IPS-18a (cell line): ENCODE data around the gene TMEM236.

Experiments
- H3K27ac ChIP-seq: one replicate; pipeline ENCODE4 v1.5.1; 2013; ENCODE audit warnings: low read length
- H3K27me3 ChIP-seq: one replicate; pipeline ENCODE4 v1.6.1; 2013; ENCODE audit warnings: mild to moderate bottlenecking, low read length; ENCODE audit not compliant: control insufficient read depth, insufficient read depth
- H3K36me3 ChIP-seq: one replicate; pipeline ENCODE4 v1.6.1; 2013; ENCODE audit warnings: low read depth, low read length; ENCODE audit not compliant: control insufficient read depth
- H3K4me1 ChIP-seq: one replicate; pipeline ENCODE4 v1.6.1; 2013; ENCODE audit warnings: low read depth, low read length; ENCODE audit not compliant: control insufficient read depth
- H3K4me3 ChIP-seq: one replicate; pipeline ENCODE4 v1.5.1; 2013; ENCODE audit warnings: low read length
- H3K9ac ChIP-seq: one replicate; pipeline ENCODE4 v1.6.1; 2013; ENCODE audit warnings: mild to moderate bottlenecking, low read length, moderate library complexity
- H3K9me3 ChIP-seq: one replicate; pipeline ENCODE4 v1.6.1; 2013; ENCODE audit warnings: low read depth, low read length; ENCODE audit not compliant: control insufficient read depth

The TMEM236 gene

DNA sequence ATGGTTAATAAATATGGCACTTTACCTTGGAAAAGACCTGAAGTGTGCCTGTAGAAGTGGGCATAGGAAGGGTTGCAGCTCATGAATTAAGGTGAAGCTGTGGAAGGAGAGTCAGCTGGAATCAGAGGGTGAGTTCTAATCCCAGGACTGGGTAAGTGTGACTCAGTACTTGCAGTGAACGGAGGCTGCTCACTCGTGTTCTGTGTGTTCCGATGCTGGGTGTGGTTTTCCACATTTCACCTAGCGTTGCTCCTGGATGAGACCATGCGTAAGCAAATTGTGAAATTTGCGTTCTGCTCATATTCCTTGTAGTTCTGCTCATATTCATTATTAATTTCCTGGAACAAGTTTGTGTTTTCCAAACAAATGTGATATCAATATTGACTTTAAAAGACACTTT is 22.4 kb upstream of the TMEM236 start:
- H3K4me3 ChIP-seq, result no peak overlapping the region
- H3K9me3 ChIP-seq, result no peaks in the 10 kb centered on the region
- H3K4me1 ChIP-seq, result no peaks in the 10 kb centered on the region
- no peak overlapping the region for H3K27ac ChIP-seq
- H3K27me3 ChIP-seq, result no peaks in the 10 kb centered on the region
- H3K36me3 ChIP-seq, result no peaks in the 10 kb centered on the region
- H3K9ac ChIP-seq, result no peak overlapping the region

DNA sequence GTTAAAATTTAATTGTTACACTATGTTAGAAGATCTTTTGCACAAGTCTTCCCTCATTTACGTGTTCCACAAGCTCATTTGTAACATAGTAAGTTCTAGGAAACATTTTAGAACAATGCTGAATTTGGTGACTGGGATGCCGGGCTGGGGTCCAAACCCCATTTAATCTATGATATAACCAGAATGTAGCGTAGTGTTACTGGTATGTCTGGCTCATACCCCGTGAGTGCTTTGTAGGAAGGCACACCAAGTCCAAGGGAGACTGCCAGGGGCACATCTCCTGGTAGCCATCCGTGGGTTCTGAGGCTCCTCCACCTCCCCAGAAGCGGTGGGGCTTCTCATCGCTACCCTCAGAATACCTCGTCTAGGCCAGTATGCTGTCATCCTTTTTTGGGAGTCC is 21.3 kb upstream of the TMEM236 start:
- Histone ChIP-seq H3K36me3 (no peaks in the 10 kb centered on the region), H3K27ac (no peak overlapping the region), H3K27me3 (no peaks in the 10 kb centered on the region), H3K9ac (no peak overlapping the region), H3K9me3 (no peaks in the 10 kb centered on the region), H3K4me3 (no peak overlapping the region), H3K4me1 (no peaks in the 10 kb centered on the region)

DNA sequence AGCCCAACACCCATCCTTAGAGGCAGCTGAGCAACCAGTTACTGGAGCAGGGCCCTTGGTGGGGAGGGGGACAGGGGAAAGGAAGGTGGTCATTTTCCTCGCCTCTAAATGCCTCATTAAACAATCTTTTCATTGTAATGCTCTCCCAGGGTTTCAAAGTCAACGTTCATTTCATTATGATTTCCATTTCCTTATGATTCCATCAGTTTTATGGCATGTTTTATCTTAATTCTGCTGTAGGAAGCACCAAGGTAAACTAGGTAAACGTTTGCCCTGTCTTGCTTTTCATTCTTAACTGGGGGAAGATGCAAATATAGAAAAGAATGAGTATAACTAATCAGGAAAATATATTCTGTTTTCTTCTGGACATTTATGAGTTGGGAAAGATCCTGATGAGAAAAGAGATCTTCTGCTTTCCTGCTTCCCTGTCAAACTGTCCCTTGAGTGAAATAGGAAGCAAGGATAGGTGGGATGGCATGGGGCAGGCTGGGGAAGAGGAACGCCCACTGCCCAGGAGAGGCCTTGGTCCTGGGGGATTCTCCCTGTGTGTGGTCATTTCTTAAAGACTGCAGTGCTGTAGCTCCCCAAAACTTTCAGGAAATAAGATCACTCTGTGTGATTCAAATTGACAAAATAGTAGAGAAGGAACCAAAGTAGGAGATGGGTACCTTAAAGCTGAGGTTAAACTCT is 20.5 kb upstream of the TMEM236 start:
- H3K9ac ChIP-seq, result no peak overlapping the region
- H3K27me3 ChIP-seq, result no peaks in the 10 kb centered on the region
- H3K4me3 ChIP-seq, result no peak overlapping the region
- H3K36me3 ChIP-seq, result no peaks in the 10 kb centered on the region
- H3K4me1 ChIP-seq, result no peaks in the 10 kb centered on the region
- no peaks in the 10 kb centered on the region for H3K9me3 ChIP-seq
- no peak overlapping the region for H3K27ac ChIP-seq

DNA sequence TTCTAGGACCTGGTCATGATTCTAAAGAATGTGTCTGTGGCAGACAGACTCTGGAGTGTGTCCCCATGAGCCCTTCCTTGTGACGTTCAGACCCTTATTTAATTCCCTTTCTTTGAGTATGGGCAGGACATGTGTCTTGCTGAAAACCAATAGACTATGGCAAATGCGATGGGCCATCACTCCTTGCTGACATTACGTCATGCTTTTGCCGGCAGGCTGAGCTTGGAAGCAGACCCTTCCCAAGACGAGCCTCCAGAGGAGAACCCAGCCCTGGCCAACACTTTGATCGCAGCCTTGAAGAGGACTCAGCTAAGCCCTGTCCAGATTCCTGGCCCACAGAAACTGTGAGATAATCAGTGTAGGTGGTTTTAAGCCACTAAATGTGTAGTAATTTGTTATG is 18.4 kb upstream of the TMEM236 start:
- no peaks in the 10 kb centered on the region for H3K27me3 ChIP-seq
- no peaks in the 10 kb centered on the region for H3K9me3 ChIP-seq
- H3K9ac ChIP-seq, result no peak overlapping the region
- H3K27ac ChIP-seq, result no peak overlapping the region
- H3K4me1 ChIP-seq, result no peaks in the 10 kb centered on the region
- no peak overlapping the region for H3K4me3 ChIP-seq
- H3K36me3 ChIP-seq, result no peaks in the 10 kb centered on the region

DNA sequence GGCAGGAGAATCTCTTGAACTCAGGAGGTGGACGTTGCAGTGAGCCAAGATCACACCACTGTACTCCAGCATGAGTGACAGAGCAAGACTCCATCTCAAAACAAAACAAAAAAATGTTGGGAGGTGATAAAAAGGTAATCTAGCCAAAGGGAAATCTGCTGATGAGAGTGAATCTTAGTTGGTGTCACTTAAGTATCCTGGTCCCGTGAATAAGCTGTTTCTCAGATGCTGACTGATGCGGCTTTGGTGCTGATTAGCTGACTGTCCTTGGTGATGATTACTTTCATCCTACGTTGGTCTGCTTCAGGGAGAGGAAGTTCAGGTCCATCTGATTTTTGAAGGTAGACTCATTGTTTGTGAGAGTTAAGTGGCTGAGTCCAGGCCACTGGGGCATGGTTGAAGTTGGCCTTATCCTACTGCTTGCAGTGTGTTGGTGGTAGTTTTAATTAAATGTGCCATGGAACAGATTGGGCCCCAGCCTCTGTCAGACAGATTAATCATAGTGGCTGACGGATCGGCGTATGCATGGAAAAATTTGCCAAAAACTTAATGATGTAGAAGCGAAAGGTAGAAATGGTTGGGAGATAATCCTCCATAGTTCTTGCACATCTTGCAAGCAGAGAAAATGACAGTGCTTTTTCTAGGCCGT is 17.4 kb upstream of the TMEM236 start:
- H3K27me3 ChIP-seq, result no peaks in the 10 kb centered on the region
- no peaks in the 10 kb centered on the region for H3K4me1 ChIP-seq
- no peaks in the 10 kb centered on the region for H3K36me3 ChIP-seq
- no peak overlapping the region for H3K4me3 ChIP-seq
- no peaks in the 10 kb centered on the region for H3K9me3 ChIP-seq
- H3K27ac ChIP-seq, result no peak overlapping the region
- no peak overlapping the region for H3K9ac ChIP-seq

DNA sequence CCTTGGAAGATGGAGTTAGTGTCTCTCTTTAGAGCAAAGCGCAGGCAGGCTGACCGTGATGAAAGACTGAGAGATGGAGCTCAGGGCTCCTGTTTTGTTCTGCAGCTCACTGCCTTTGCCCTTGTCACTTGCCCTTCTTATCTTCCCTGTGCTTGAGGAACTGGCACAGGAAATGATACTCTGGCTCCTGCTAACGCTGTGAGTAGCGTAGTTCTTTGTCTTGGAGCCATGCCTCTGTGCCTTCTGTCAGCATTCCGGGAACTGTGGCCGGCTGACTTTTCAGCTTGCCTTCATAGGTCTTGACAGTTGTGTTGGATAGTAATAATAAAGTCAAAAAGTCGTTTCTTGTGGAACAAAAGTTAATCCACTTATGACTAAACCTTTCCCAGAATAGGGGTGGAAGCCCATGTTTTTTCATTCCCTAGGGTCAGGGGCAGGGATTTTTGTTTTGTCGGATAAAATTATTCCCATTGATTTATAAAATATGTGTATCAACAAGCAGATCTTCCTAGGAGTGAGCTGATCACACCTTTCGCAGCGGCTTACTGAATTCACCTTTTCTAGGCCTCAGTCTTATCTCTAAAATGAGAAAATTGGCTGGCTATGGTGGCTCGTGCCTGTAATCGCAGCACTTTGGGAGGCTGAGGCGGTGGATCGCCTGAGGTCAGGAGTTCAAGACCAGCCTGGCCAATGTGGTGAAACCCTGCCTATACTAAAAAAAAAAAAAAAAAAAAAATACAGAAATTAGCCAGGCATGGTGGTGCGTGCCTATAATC is 16.6 kb upstream of the TMEM236 start:
- H3K36me3 ChIP-seq, result no peaks in the 10 kb centered on the region
- no peak overlapping the region for H3K9ac ChIP-seq
- no peak overlapping the region for H3K4me3 ChIP-seq
- H3K9me3 ChIP-seq, result no peaks in the 10 kb centered on the region
- H3K4me1 ChIP-seq, result no peaks in the 10 kb centered on the region
- H3K27ac ChIP-seq, result no peak overlapping the region
- H3K27me3 ChIP-seq, result no peaks in the 10 kb centered on the region

DNA sequence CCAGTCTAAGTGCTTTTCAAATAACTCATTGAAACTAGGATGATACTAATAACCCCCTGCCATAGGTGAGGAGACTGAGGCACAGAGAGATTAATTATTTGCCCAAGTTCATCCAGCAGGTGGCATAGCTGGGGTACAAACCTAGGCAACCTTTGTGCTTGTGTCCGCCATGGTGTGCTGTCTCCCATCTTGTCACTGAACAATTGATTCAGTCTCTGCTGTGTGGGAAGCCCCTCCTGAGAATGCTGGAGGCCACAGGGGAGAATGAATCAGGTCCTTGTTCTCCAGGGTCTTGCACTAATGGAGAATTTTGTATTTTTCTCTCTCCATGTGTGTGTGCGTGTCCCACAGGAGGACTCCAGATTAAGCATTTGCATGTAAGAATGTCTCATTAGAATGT is 15.8 kb upstream of the TMEM236 start:
- Histone ChIP-seq H3K4me1 (no peaks in the 10 kb centered on the region), H3K9ac (no peak overlapping the region), H3K27me3 (no peaks in the 10 kb centered on the region), H3K9me3 (no peaks in the 10 kb centered on the region), H3K4me3 (no peak overlapping the region), H3K36me3 (no peaks in the 10 kb centered on the region), H3K27ac (no peak overlapping the region)

DNA sequence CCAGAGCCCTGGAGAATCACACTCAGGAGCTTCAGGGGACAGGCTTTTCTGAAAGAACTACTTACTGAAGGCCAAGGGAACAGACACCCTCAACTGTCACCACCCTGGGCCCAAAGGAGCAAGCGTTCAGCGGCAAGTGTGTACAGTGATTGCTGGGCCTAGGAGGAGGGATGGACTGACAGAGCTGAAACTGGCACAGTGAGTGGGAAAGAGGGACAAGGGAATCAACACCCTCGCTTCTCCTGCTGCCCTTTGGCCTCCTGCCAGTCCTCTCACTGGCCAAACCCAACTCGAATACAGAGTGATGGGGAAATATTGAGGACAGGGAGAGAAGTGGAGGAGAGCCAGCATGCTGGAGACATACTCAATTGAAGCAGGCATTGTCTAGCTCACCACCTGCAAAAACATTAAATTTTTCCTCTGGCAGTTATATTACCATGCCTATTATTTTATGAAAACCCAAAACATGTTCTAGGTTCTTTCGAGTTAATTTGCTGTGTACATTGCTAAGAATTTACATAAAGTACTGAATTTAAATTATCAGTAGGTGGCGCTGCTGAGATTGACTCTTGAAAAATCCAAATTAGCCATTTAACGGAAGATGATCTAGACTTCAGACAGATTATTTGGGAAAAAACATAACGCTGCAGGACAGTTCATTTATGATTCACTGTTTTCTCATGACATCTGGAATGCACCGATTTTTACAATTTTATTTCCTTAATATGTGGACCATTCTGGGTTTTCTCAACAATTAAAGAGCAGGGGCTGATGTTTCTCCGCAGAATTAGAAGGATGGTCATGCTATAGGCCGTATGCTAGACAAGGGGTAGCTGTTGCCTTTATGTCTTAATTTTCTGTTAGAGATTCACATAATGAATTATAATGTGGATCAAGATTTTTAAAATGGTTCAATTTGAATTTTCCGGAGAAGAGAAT is 14.7 kb upstream of the TMEM236 start:
- no peaks in the 10 kb centered on the region for H3K36me3 ChIP-seq
- H3K4me1 ChIP-seq, result no peaks in the 10 kb centered on the region
- no peak overlapping the region for H3K27ac ChIP-seq
- no peak overlapping the region for H3K9ac ChIP-seq
- no peak overlapping the region for H3K4me3 ChIP-seq
- H3K27me3 ChIP-seq, result no peaks in the 10 kb centered on the region
- no peaks in the 10 kb centered on the region for H3K9me3 ChIP-seq

DNA sequence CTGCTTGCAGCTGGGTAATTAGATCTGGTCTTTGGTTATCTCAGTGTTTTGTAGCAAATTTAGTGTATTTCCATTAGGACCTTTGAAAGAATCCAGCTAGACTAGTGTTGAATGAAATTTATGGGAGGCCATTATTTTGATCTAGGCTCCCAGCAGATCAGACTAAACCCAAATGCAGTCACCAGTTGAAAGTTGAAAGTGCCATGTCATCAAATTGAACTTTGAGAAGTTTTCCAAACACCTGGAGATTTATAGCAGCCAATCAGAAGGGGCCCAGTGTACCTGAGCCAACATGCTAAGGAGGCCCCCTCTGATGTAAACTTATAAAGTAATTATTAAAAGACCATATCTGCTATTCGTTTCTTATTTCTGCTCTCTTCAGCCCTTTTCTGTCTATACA is 11.3 kb upstream of the TMEM236 start:
- H3K9me3 ChIP-seq, result no peaks in the 10 kb centered on the region
- H3K27ac ChIP-seq, result no peak overlapping the region

DNA sequence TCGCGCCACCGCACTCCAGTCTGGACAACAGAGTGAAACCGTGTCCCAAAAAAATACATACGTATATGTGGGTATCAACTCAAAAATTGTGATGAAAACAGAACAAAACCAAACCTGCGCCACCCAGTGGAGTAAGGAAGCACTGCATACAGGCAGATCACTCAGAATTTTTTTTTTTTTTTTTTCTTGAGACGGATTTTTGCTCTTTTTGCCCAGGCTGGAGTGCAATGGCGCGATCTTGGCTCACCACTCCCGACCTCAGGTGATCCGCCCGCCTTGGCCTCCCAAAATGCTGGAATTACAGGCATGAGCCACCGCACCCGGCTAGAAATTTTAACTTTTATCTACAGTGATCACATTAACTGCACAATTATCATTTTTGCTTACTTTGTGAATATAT is 9.1 kb upstream of the TMEM236 start:
- H3K27ac ChIP-seq, result no peak overlapping the region
- no peaks in the 10 kb centered on the region for H3K4me1 ChIP-seq
- no peak overlapping the region for H3K4me3 ChIP-seq
- no peaks in the 10 kb centered on the region for H3K27me3 ChIP-seq
- H3K36me3 ChIP-seq, result no peaks in the 10 kb centered on the region
- H3K9me3 ChIP-seq, result no peaks in the 10 kb centered on the region
- H3K9ac ChIP-seq, result no peak overlapping the region

More for the DNA sequence above, 11.3 kb upstream of the TMEM236 start:
- H3K9ac ChIP-seq, result no peak overlapping the region
- no peaks in the 10 kb centered on the region for H3K27me3 ChIP-seq
- H3K36me3 ChIP-seq, result no peaks in the 10 kb centered on the region
- no peaks in the 10 kb centered on the region for H3K4me1 ChIP-seq
- no peak overlapping the region for H3K4me3 ChIP-seq

DNA sequence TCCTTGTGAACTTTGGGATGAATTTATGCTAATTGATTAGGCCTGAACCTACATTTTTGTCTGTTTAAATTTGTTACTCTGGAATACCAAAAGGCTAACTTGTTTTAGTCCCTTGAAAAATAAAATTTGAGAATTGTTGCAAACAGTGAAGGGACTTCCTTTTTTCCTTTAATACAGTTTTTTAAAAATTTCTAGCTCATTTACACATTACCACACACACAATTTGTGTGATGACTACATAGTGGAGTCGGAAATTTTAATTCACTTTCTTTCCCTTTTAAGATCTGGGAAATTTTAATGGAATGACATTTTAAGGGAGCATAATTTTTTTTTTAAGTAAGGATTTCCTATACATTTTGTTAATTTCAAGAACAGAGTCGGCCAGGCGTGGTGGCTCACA is 8.6 kb upstream of the TMEM236 start:
- Histone ChIP-seq H3K27me3 (no peaks in the 10 kb centered on the region), H3K36me3 (no peaks in the 10 kb centered on the region), H3K4me1 (no peaks in the 10 kb centered on the region), H3K27ac (no peak overlapping the region), H3K9me3 (no peaks in the 10 kb centered on the region), H3K4me3 (no peak overlapping the region), H3K9ac (no peak overlapping the region)
